ENCODE results near the gene GLOD5. TPM values are rescaled to one million over a fixed set of nuclear protein-coding genes. Genes with fewer than 3 reads are reported as not detected.

Gene GLOD5
- total RNA-seq (2014; rRNA removed; shearing (Covaris generic)) = not detected in 2 replicates

GRCh38 chrX:48761674-48762471, at the start of gene GLOD5:
Gene GLOD5, plus strand, starts transcription at chrX:48761747. Its CDS starts 44 bp downstream, at chrX:48761791.
- no peak within 1 kb of the TSS for H3K4me3 ChIP-seq (ENCODE audit: insufficient read depth, low read depth, low read length)
- peak; percentile 74 for DNase-seq
- H3K27me3 ChIP-seq (ENCODE audit: control insufficient read depth, insufficient read depth, low read length) = no peaks in the 10 kb centered on the region
- H3K36me3 ChIP-seq (replicated peaks; ENCODE audit: control insufficient read depth, insufficient read depth, low read length) = no peaks in the 10 kb centered on the region

- Histone ChIP-seq H3K4me3 (ENCODE audit: insufficient read depth, low read depth, low read length) (no peak overlapping the region), H3K36me3 (replicated peaks; ENCODE audit: control insufficient read depth, insufficient read depth, low read length) (no peaks in the 10 kb centered on the region), H3K27me3 (ENCODE audit: control insufficient read depth, insufficient read depth, low read length) (no peaks in the 10 kb centered on the region; the same call in 1 of the 2 replicates)
- DNase-seq = no peak
Measured at GRCh38 chrX:48711929-48712505, 49.5 kb upstream of the GLOD5 start.

GRCh38 chrX:48713847-48714246, 47.7 kb upstream of the GLOD5 start:
- DNase-seq = no peak
- no peak overlapping the region for H3K4me3 ChIP-seq (ENCODE audit: insufficient read depth, low read depth, low read length)
- H3K36me3 ChIP-seq (replicated peaks; ENCODE audit: control insufficient read depth, insufficient read depth, low read length) = no peaks in the 10 kb centered on the region
- no peaks in the 10 kb centered on the region; the same call in 1 of the 2 replicates for H3K27me3 ChIP-seq (ENCODE audit: control insufficient read depth, insufficient read depth, low read length)

- Histone ChIP-seq H3K27me3 (ENCODE audit: control insufficient read depth, insufficient read depth, low read length) (no peaks in the 10 kb centered on the region; the same call in 1 of the 2 replicates), H3K36me3 (replicated peaks; ENCODE audit: control insufficient read depth, insufficient read depth, low read length) (no peaks in the 10 kb centered on the region), H3K4me3 (ENCODE audit: insufficient read depth, low read depth, low read length) (no peak overlapping the region)
- no peak for DNase-seq
Measured at GRCh38 chrX:48714573-48714972, 47.0 kb upstream of the GLOD5 start.

- no peaks in the 10 kb centered on the region; the same call in 1 of the 2 replicates for H3K27me3 ChIP-seq (ENCODE audit: control insufficient read depth, insufficient read depth, low read length)
- no peak overlapping the region for H3K4me3 ChIP-seq (ENCODE audit: insufficient read depth, low read depth, low read length)
- no peaks in the 10 kb centered on the region for H3K36me3 ChIP-seq (replicated peaks; ENCODE audit: control insufficient read depth, insufficient read depth, low read length)
- DNase-seq = no peak
Measured at GRCh38 chrX:48715072-48715471, 46.5 kb upstream of the GLOD5 start.

- DNase-seq = no peak
- Histone ChIP-seq H3K27me3 (ENCODE audit: control insufficient read depth, insufficient read depth, low read length) (no peaks in the 10 kb centered on the region; the same call in 1 of the 2 replicates), H3K4me3 (ENCODE audit: insufficient read depth, low read depth, low read length) (no peak overlapping the region), H3K36me3 (replicated peaks; ENCODE audit: control insufficient read depth, insufficient read depth, low read length) (no peaks in the 10 kb centered on the region)
Measured at GRCh38 chrX:48715876-48716502, 45.6 kb upstream of the GLOD5 start.

- H3K27me3 ChIP-seq (ENCODE audit: control insufficient read depth, insufficient read depth, low read length) = no peaks in the 10 kb centered on the region
- no peak for DNase-seq
- no peak overlapping the region for H3K4me3 ChIP-seq (ENCODE audit: insufficient read depth, low read depth, low read length)
- H3K36me3 ChIP-seq (replicated peaks; ENCODE audit: control insufficient read depth, insufficient read depth, low read length) = no peaks in the 10 kb centered on the region
Measured at GRCh38 chrX:48719958-48720357, 41.6 kb upstream of the GLOD5 start.

- Histone ChIP-seq H3K4me3 (ENCODE audit: insufficient read depth, low read depth, low read length) (no peak overlapping the region), H3K36me3 (replicated peaks; ENCODE audit: control insufficient read depth, insufficient read depth, low read length) (no peaks in the 10 kb centered on the region), H3K27me3 (ENCODE audit: control insufficient read depth, insufficient read depth, low read length) (no peaks in the 10 kb centered on the region)
- DNase-seq = no peak
Measured at GRCh38 chrX:48720577-48721250, 40.8 kb upstream of the GLOD5 start.

GRCh38 chrX:48721916-48722315, 39.6 kb upstream of the GLOD5 start:
- DNase-seq = no peak
- Histone ChIP-seq H3K27me3 (ENCODE audit: control insufficient read depth, insufficient read depth, low read length) (no peaks in the 10 kb centered on the region), H3K36me3 (replicated peaks; ENCODE audit: control insufficient read depth, insufficient read depth, low read length) (no peaks in the 10 kb centered on the region), H3K4me3 (ENCODE audit: insufficient read depth, low read depth, low read length) (no peak overlapping the region)

GRCh38 chrX:48726596-48726995, 35.0 kb upstream of the GLOD5 start:
- Histone ChIP-seq H3K36me3 (replicated peaks; ENCODE audit: control insufficient read depth, insufficient read depth, low read length) (no peaks in the 10 kb centered on the region), H3K4me3 (ENCODE audit: insufficient read depth, low read depth, low read length) (no peak overlapping the region), H3K27me3 (ENCODE audit: control insufficient read depth, insufficient read depth, low read length) (no peaks in the 10 kb centered on the region)
- no peak for DNase-seq

- H3K36me3 ChIP-seq (replicated peaks; ENCODE audit: control insufficient read depth, insufficient read depth, low read length) = no peaks in the 10 kb centered on the region
Measured at GRCh38 chrX:48728653-48729052, 32.9 kb upstream of the GLOD5 start.

GRCh38 chrX:48736303-48736702, 25.2 kb upstream of the GLOD5 start:
- no peaks in the 10 kb centered on the region for H3K36me3 ChIP-seq (replicated peaks; ENCODE audit: control insufficient read depth, insufficient read depth, low read length)
- H3K27me3 ChIP-seq (ENCODE audit: control insufficient read depth, insufficient read depth, low read length) = no peaks in the 10 kb centered on the region
- no peak for DNase-seq
- H3K4me3 ChIP-seq (ENCODE audit: insufficient read depth, low read depth, low read length) = no peak overlapping the region

More at GRCh38 chrX:48728653-48729052, 32.9 kb upstream of the GLOD5 start:
- no peak overlapping the region for H3K4me3 ChIP-seq (ENCODE audit: insufficient read depth, low read depth, low read length)
- no peak for DNase-seq
- no peaks in the 10 kb centered on the region for H3K27me3 ChIP-seq (ENCODE audit: control insufficient read depth, insufficient read depth, low read length)

GRCh38 chrX:48736878-48737212, 24.7 kb upstream of the GLOD5 start:
- H3K36me3 ChIP-seq (replicated peaks; ENCODE audit: control insufficient read depth, insufficient read depth, low read length) = no peaks in the 10 kb centered on the region
- H3K27me3 ChIP-seq (ENCODE audit: control insufficient read depth, insufficient read depth, low read length) = no peaks in the 10 kb centered on the region
- H3K4me3 ChIP-seq (ENCODE audit: insufficient read depth, low read depth, low read length) = no peak overlapping the region
- DNase-seq = no peak

- H3K27me3 ChIP-seq (ENCODE audit: control insufficient read depth, insufficient read depth, low read length) = no peaks in the 10 kb centered on the region
- peak overlapping the region; percentile 59 for H3K4me3 ChIP-seq (ENCODE audit: insufficient read depth, low read depth, low read length)
- no peaks in the 10 kb centered on the region for H3K36me3 ChIP-seq (replicated peaks; ENCODE audit: control insufficient read depth, insufficient read depth, low read length)
- DNase-seq = peak; percentile 90
Measured at GRCh38 chrX:48737213-48737938, 24.2 kb upstream of the GLOD5 start.

Data from H7 (cell line).